CD4-positive, CD25-positive, alpha-beta regulatory T cell (primary cell): Measurements from ENCODE around the gene CENPW. TPM values are rescaled to one million over a fixed set of nuclear protein-coding genes. Genes with fewer than 3 reads are reported as not detected.

Experiments
- ATAC-seq, 2 donors: fragments of 150-1000 bp; cut with Tn5 transposase; one replicate each; pipeline ENCODE4 v1.10.0; 2021; ENCODE audit warnings: low read depth in 2 of 2, moderate number of reproducible peaks in 2 of 2, moderate library complexity in 1 of 2
- DNase-seq, 3 donors: peaks; one replicate each; pipeline versions ENCODE4 v3.0.0 to v3.0.0-alpha.2; 2012 to 2022; ENCODE audit warnings: mixed read lengths in 1 of 3
- H3K27ac ChIP-seq: one replicate; pipeline ENCODE4 v1.7.0; 2013; ENCODE audit warnings: mild to moderate bottlenecking, low read length; ENCODE audit not compliant: insufficient read depth, poor library complexity, severe bottlenecking
- H3K27me3 ChIP-seq: one replicate; pipeline ENCODE4 v1.7.0; 2013; ENCODE audit warnings: low read length; ENCODE audit not compliant: control insufficient read depth, insufficient read depth
- H3K36me3 ChIP-seq: one replicate; pipeline ENCODE4 v1.7.0; 2013; ENCODE audit warnings: mild to moderate bottlenecking, low read length, moderate library complexity; ENCODE audit not compliant: control insufficient read depth, insufficient read depth
- H3K4me1 ChIP-seq: 2 replicates; pipeline ENCODE4 v1.7.0; 2013; ENCODE audit warnings: mild to moderate bottlenecking, low read length; ENCODE audit not compliant: insufficient read depth, control insufficient read depth, poor library complexity, severe bottlenecking
- H3K4me3 ChIP-seq: one replicate; pipeline ENCODE4 v1.7.0; 2013; ENCODE audit warnings: low read depth, mild to moderate bottlenecking, low read length, moderate library complexity
- H3K9me3 ChIP-seq, 2 experiments: 1 replicate in 1 of 2; 2 replicates in 1 of 2; pipeline ENCODE4 v1.7.0; 2013; ENCODE audit warnings: low read length in 2 of 2, mild to moderate bottlenecking in 1 of 2, moderate library complexity in 1 of 2; ENCODE audit not compliant: control insufficient read depth in 2 of 2
- H3K27ac Mint-ChIP-seq, 3 donors: one replicate each; pipeline ENCODE4 v1.8.0; 2020 to 2022; ENCODE audit warnings: mild to moderate bottlenecking in 3 of 3, mixed read lengths in 3 of 3, moderate library complexity in 2 of 3
- H3K27me3 Mint-ChIP-seq: one replicate; pipeline ENCODE4 v1.8.0; 2022; ENCODE audit warnings: mild to moderate bottlenecking, mixed read lengths
- H3K36me3 Mint-ChIP-seq: one replicate; pipeline ENCODE4 v1.8.0; 2020; ENCODE audit warnings: mixed read lengths
- H3K4me1 Mint-ChIP-seq, 4 donors: one replicate each; pipeline ENCODE4 v1.8.0; 2020 to 2022; ENCODE audit warnings: mixed read lengths in 4 of 4, mild to moderate bottlenecking in 1 of 4
- H3K4me3 Mint-ChIP-seq, 4 donors: one replicate each; pipeline ENCODE4 v1.8.0; 2020 to 2022; ENCODE audit warnings: mild to moderate bottlenecking in 4 of 4, mixed read lengths in 4 of 4, moderate library complexity in 3 of 4
- H3K9me3 Mint-ChIP-seq, 7 donors: one replicate each; pipeline ENCODE4 v1.8.0; 2020 to 2022; ENCODE audit warnings: mixed read lengths in 7 of 7, mild to moderate bottlenecking in 3 of 7, moderate library complexity in 2 of 7
- polyA plus RNA-seq, 4 donors: library from polyadenylated mRNA; unstranded; fragments of 300-500 nt; fragmentation: Illumina TruSeq; gene quantifications; one replicate each; pipeline ENCODE4 v1.2.3, GENCODE V29; 2021
- total RNA-seq: library from RNA; stranded (reverse); gene quantifications from one replicate; pipeline ENCODE4 v1.2.3, GENCODE V29; 2022

The CENPW gene
- total and polyA plus RNA-seq, 5 donors from 2014 or later = 3.3 to 9.4 (median 4.6) TPM

GRCh38 chr6:126351960-126352359 is 12.0 kb downstream of the CENPW start:
- H3K9me3 Mint-ChIP-seq = peaks cover 0 to 4% (median 2%) of the 10 kb centered on the region in 7 donors
- H3K4me3 Mint-ChIP-seq = no peak overlapping the region
- H3K36me3 Mint-ChIP-seq = no peaks in the 10 kb centered on the region
- Histone ChIP-seq H3K36me3 (no peaks in the 10 kb centered on the region), H3K27me3 (no peaks in the 10 kb centered on the region), H3K27ac (no peak overlapping the region), H3K4me1 (no peaks in the 10 kb centered on the region), H3K4me3 (no peak overlapping the region), H3K9me3 (no peaks in the 10 kb centered on the region)
- DNase-seq = no peak
- H3K27me3 Mint-ChIP-seq = no peaks in the 10 kb centered on the region
- H3K4me1 Mint-ChIP-seq = peaks cover 0 to 4% (median under 1%) of the 10 kb centered on the region in 4 donors
- no peak overlapping the region for H3K27ac Mint-ChIP-seq
- no peak for ATAC-seq

DNA sequence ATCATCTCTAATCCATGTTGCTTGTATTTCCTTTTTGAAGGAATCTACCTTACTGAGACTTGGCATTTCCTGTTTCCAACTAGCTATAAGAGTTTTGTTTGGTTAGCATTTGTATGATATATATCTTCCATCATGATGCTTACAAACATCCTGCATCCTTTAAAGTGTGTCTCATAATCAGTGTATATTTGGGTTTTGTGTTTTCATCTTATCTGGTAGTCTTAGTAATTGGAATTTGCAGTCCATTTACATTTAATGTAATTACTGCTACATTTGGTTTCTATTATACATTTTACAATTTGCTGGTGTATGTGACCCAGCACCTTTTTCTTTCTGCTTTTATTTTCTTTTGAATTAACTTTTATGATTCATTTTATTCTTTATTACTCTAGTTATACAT is 12.6 kb downstream of the CENPW start:
- Histone ChIP-seq H3K27me3 (no peaks in the 10 kb centered on the region), H3K4me3 (no peak overlapping the region), H3K9me3 (no peaks in the 10 kb centered on the region), H3K4me1 (no peaks in the 10 kb centered on the region), H3K36me3 (no peaks in the 10 kb centered on the region), H3K27ac (no peak overlapping the region)
- H3K27ac Mint-ChIP-seq = no peak overlapping the region
- ATAC-seq (no peak), DNase-seq (no peak)
- H3K4me1 Mint-ChIP-seq = peaks cover 0 to 4% (median under 1%) of the 10 kb centered on the region in 4 donors
- peaks cover 0 to 7% (median 2%) of the 10 kb centered on the region in 7 donors for H3K9me3 Mint-ChIP-seq
- no peaks in the 10 kb centered on the region for H3K36me3 Mint-ChIP-seq
- H3K4me3 Mint-ChIP-seq = no peak overlapping the region
- H3K27me3 Mint-ChIP-seq = no peaks in the 10 kb centered on the region

DNA sequence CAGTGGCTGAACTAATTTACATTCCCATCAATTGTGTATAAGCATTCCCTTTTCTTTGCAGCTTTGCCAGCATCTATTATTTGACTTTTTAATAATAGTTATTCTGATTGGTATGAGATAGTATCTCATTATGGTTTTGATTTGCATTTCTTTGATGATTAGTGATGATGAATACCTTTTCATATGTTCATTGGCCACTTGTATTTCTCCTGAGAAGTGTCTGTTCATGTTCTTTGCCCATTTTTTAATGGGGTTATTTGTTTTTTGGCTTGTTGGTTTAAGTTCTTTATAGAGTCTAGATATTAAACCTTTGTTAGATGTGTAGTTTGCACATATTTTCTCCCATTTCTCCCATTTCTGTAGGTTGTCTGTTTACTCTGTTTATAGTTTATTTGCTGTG is 16.6 kb downstream of the CENPW start:
- Histone ChIP-seq H3K4me3 (no peak overlapping the region), H3K27ac (no peak overlapping the region), H3K4me1 (no peaks in the 10 kb centered on the region), H3K36me3 (no peaks in the 10 kb centered on the region), H3K9me3 (peaks cover 8 to 9% of the 10 kb centered on the region in 2 experiments), H3K27me3 (no peaks in the 10 kb centered on the region)
- Mint-ChIP-seq H3K27me3 (no peaks in the 10 kb centered on the region), H3K4me1 (peaks cover 0 to 4% (median under 1%) of the 10 kb centered on the region in 4 donors), H3K9me3 (peaks cover 0 to 28% (median 7%) of the 10 kb centered on the region in 7 donors), H3K4me3 (no peak overlapping the region), H3K36me3 (peaks cover 4% of the 10 kb centered on the region), H3K27ac (no peak overlapping the region)
- DNase-seq = no peak
- ATAC-seq = no peak

DNA sequence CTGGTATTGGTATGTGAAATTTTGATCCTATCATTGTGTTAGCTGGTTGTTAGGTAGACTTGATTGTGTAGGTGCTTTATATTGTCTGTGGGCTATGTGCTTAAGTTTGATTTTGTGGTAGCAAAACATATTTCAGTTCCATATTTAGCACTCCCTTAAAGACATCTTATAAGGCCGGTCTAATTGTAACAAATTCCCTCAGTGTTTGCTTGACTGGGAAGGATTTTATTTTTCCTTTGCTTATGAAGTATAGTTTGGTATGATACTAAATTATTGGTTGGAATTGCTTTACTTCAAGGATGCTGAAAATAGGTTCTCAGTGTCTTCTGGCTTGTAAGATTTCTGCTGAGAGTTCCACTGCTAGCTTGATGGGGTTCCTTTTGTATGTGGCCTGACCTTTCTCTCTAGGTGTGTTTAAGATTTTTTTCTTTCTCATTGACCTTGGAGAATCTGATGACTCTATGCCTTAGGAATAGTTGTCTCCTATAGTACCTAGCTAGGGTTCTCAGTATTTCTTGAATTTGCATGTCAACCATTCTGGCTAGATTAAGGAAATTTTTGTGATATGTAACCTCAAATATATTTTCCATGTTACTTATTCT is 20.1 kb downstream of the CENPW start:
- no peaks in the 10 kb centered on the region for H3K27me3 Mint-ChIP-seq
- no peak for ATAC-seq
- Histone ChIP-seq H3K9me3 (peaks cover 8 to 9% of the 10 kb centered on the region in 2 experiments), H3K27me3 (no peaks in the 10 kb centered on the region), H3K4me1 (no peaks in the 10 kb centered on the region), H3K36me3 (no peaks in the 10 kb centered on the region), H3K27ac (no peak overlapping the region), H3K4me3 (no peak overlapping the region)
- H3K4me1 Mint-ChIP-seq = no peaks in the 10 kb centered on the region
- H3K36me3 Mint-ChIP-seq = peaks cover 4% of the 10 kb centered on the region
- H3K4me3 Mint-ChIP-seq = no peak overlapping the region
- peaks cover 0 to 31% (median 7%) of the 10 kb centered on the region in 7 donors for H3K9me3 Mint-ChIP-seq
- no peak overlapping the region for H3K27ac Mint-ChIP-seq
- DNase-seq = no peak

DNA sequence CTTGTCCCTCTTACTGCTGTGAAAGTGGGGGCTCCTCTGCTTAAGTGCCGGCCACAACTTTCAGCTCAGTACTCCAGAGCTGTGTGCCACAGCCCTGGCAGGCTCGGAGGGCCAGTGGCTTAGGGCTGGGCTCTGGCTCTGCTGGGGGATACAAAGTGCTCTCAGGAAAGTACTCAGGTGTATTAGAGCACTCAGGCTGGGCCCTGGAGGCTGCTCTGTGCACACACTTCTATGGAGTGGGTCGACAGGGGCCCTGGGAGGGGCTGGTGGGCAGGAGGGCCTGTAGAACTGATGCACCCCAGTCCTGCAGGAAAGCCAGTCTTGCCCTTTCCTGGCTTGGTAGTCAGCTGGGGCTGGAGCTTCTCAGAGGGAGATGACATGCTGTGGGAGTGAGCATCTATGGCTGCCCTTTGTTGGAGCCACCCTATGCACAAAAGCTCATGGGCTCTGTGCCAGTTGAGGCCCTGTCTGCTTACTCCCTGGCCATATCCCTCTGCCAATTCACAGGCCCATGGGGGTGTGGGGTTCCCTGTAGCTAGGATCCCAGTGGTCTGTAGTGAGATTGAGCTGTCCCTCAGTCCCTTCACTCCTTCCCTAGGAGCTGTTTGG is 22.0 kb downstream of the CENPW start:
- H3K27me3 Mint-ChIP-seq = no peaks in the 10 kb centered on the region
- Histone ChIP-seq H3K27me3 (no peaks in the 10 kb centered on the region), H3K9me3 (peaks cover 8 to 9% of the 10 kb centered on the region in 2 experiments), H3K4me1 (no peaks in the 10 kb centered on the region), H3K36me3 (no peaks in the 10 kb centered on the region), H3K27ac (no peak overlapping the region), H3K4me3 (no peak overlapping the region)
- H3K9me3 Mint-ChIP-seq = peaks cover 0 to 26% (median 6%) of the 10 kb centered on the region in 7 donors
- no peak overlapping the region for H3K27ac Mint-ChIP-seq
- H3K36me3 Mint-ChIP-seq = peaks cover 4% of the 10 kb centered on the region
- H3K4me1 Mint-ChIP-seq = no peaks in the 10 kb centered on the region
- ATAC-seq (no peak), DNase-seq (no peak)
- no peak overlapping the region for H3K4me3 Mint-ChIP-seq

DNA sequence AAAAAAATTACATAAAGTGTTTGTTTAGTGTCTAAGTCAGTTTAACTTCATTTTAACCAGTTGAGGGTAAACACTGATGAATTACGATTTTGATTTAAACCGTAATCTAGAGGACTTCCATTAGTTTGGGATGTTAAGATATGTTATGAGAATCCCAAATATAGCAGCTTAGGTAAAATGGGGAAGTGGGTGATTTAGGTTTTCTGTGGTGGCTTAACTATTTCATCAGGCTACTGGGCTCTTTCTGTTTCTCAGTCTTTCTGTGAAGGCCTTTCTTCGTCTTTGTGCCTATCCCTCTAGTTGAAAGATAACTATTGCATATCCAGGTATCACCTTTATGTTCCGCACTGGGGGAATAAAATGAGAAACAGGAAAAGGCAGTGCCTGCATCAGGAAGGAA is 27.9 kb downstream of the CENPW start:
- Histone ChIP-seq H3K4me3 (no peak overlapping the region), H3K4me1 (no peaks in the 10 kb centered on the region), H3K27me3 (no peaks in the 10 kb centered on the region), H3K27ac (no peak overlapping the region), H3K36me3 (no peaks in the 10 kb centered on the region), H3K9me3 (no peaks in the 10 kb centered on the region)
- Mint-ChIP-seq H3K27ac (no peak overlapping the region), H3K36me3 (no peaks in the 10 kb centered on the region), H3K9me3 (peaks cover 0 to 6% (median 0%) of the 10 kb centered on the region in 7 donors), H3K27me3 (no peaks in the 10 kb centered on the region), H3K4me1 (no peaks in the 10 kb centered on the region), H3K4me3 (no peak overlapping the region)
- no peak for DNase-seq
- no peak for ATAC-seq

DNA sequence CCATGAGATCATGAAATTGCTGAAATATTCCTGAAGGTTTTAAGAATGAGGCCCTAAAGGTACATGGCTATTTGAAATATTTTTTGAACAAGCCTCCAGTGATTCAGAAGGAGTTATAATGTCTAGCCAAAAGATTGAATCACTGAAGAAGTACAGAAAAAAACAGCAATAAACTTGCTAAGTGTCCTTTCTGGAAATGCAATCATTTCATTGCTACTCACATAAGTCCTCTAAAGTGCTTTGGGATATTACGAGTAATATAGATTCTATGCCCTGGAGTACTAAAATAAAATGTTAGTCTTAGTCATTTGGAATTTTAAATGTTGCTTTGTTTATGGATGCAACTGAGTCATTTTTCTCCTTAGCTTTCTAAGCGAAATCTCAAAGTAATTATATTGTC is 32.7 kb downstream of the CENPW start:
- Histone ChIP-seq H3K36me3 (no peaks in the 10 kb centered on the region), H3K4me1 (no peaks in the 10 kb centered on the region), H3K27me3 (no peaks in the 10 kb centered on the region), H3K27ac (no peak overlapping the region), H3K4me3 (no peak overlapping the region), H3K9me3 (no peaks in the 10 kb centered on the region)
- H3K9me3 Mint-ChIP-seq = peaks cover 0 to 6% (median 0%) of the 10 kb centered on the region in 7 donors
- H3K27me3 Mint-ChIP-seq = peaks cover 4% of the 10 kb centered on the region
- H3K4me3 Mint-ChIP-seq = no peak overlapping the region
- H3K27ac Mint-ChIP-seq = no peak overlapping the region
- no peak for DNase-seq
- no peaks in the 10 kb centered on the region for H3K36me3 Mint-ChIP-seq
- no peak for ATAC-seq
- no peaks in the 10 kb centered on the region for H3K4me1 Mint-ChIP-seq

DNA sequence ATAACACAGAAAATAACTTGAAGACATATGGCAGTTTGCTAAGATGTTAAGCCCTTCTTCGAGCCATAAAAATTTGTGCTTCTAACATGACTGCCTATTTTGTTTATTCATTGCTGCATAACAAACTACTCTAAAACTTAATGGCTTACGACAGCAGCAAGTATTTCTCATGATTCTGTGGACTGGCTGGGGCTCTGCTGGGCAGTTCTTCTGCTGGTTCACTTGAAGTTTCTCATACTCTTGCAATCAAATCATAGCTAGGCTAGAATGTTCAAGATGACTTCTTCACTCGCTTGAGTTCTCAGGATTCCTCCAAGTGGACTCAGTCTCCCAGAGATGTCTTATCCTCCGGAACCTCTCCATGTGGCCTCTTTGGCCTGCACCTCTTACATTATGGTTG is 33.4 kb downstream of the CENPW start:
- Histone ChIP-seq H3K27me3 (no peaks in the 10 kb centered on the region), H3K27ac (no peak overlapping the region), H3K4me3 (no peak overlapping the region), H3K36me3 (no peaks in the 10 kb centered on the region), H3K9me3 (no peaks in the 10 kb centered on the region), H3K4me1 (no peaks in the 10 kb centered on the region)
- H3K4me1 Mint-ChIP-seq = no peaks in the 10 kb centered on the region
- no peaks in the 10 kb centered on the region for H3K36me3 Mint-ChIP-seq
- ATAC-seq (no peak), DNase-seq (no peak)
- H3K9me3 Mint-ChIP-seq = peaks cover 0 to 6% (median 0%) of the 10 kb centered on the region in 7 donors
- no peak overlapping the region for H3K27ac Mint-ChIP-seq
- no peak overlapping the region for H3K4me3 Mint-ChIP-seq
- peaks cover 4% of the 10 kb centered on the region for H3K27me3 Mint-ChIP-seq
